PC-3 (cell line): ENCODE data around the gene LHFPL3. TPM values are rescaled to one million over a fixed set of nuclear protein-coding genes. Genes with fewer than 3 reads are reported as not detected.
"Not testable (repeated sequence)": the region's sequence is repeated elsewhere in the genome, so short reads cannot be mapped to it uniquely, and the experiment has no call there.

Experiments
- ATAC-seq: fragments of 200-7000 bp; cut with Tn5 transposase; 2 replicates; pipeline ENCODE4 v1.9.1; 2020; ENCODE audit warnings: mild to moderate bottlenecking, moderate library complexity
- BruUV-seq: library from RNA; stranded (reverse); fragments of 400-500 nt; replicated peaks from 2 replicates; lab custom pipeline; 2021; lab: Mats Ljungman, UMichigan
- CTCF ChIA-PET: fragments of 300-600 bp; sonication (Branson Sonifier 250); formaldehyde crosslinking; loops from one replicate; lab custom pipeline; 2022; ENCODE audit warnings: antibody characterized with exemption; lab: Charles Lee
- POLR2A ChIA-PET: fragments of 300-600 bp; sonication (Branson Sonifier 250); formaldehyde crosslinking; loops from one replicate; lab custom pipeline; 2022; ENCODE audit warnings: antibody characterized with exemption; ENCODE audit not compliant: unreplicated experiment; lab: Charles Lee
- DNase-seq: peaks from one replicate; pipeline ENCODE4 v3.0.0-alpha.2; 2015
- H2AFZ ChIP-seq: fragments of 300-600 bp; sonication (generic); 2 replicates; pipeline ENCODE4 v1.6.0; 2016; ENCODE audit warnings: antibody characterized with exemption, low read length
- H3F3A ChIP-seq: fragments of 300-600 bp; sonication (generic); one replicate; pipeline ENCODE4 v1.6.0; 2017; ENCODE audit warnings: antibody characterized with exemption, low read length, control low read depth, mild to moderate bottlenecking; ENCODE audit not compliant: unreplicated experiment
- H3K27ac ChIP-seq: fragments of 300-600 bp; sonication (generic); 2 replicates; pipeline ENCODE4 v1.5.1; 2016; ENCODE audit warnings: mild to moderate bottlenecking, low read length
- H3K27me3 ChIP-seq: fragments of 300-600 bp; sonication (generic); 2 replicates; pipeline ENCODE4 v1.6.1; 2016; ENCODE audit warnings: low read length, mixed read lengths
- H3K36me3 ChIP-seq: fragments of 300-600 bp; sonication (generic); 2 replicates; pipeline ENCODE4 v1.6.1; 2016; ENCODE audit warnings: low read depth, mixed run types, low read length, mixed read lengths
- H3K4me1 ChIP-seq: fragments of 300-600 bp; sonication (generic); 2 replicates; pipeline ENCODE4 v1.5.1; 2016; ENCODE audit warnings: low read length; ENCODE audit not compliant: insufficient read depth
- H3K4me2 ChIP-seq: fragments of 300-600 bp; sonication (generic); 2 replicates; pipeline ENCODE4 v1.6.0; 2016; ENCODE audit warnings: low read length
- H3K4me3 ChIP-seq: fragments of 300-600 bp; sonication (generic); 2 replicates; pipeline ENCODE4 v1.5.1; 2016; ENCODE audit warnings: mild to moderate bottlenecking, low read length, mixed read lengths
- H3K79me2 ChIP-seq: fragments of 300-600 bp; sonication (generic); 2 replicates; pipeline ENCODE4 v1.6.1; 2017; ENCODE audit warnings: low read length, mixed read lengths
- H3K9ac ChIP-seq: fragments of 300-600 bp; sonication (generic); 2 replicates; pipeline ENCODE4 v1.6.0; 2016; ENCODE audit warnings: mild to moderate bottlenecking, low read length
- H3K9me2 ChIP-seq: fragments of 300-600 bp; sonication (generic); replicated peaks from 2 replicates; pipeline ENCODE4 v1.6.1; 2016; ENCODE audit warnings: mixed run types, low read length, mixed read lengths
- H3K9me3 ChIP-seq: fragments of 300-600 bp; sonication (generic); 2 replicates; pipeline ENCODE4 v1.6.1; 2016; ENCODE audit warnings: low read length, mixed read lengths
- H4K20me1 ChIP-seq: fragments of 300-600 bp; sonication (generic); 2 replicates; pipeline ENCODE4 v1.6.1; 2016; ENCODE audit warnings: low read length, mixed read lengths
- CTCF ChIP-seq: fragments of 300-600 bp; sonication (generic); conservative IDR thresholded peaks from 2 replicates; pipeline ENCODE4 v1.5.1; 2017; ENCODE audit warnings: antibody characterized with exemption, low read depth, mild to moderate bottlenecking, low read length
- EZH2 ChIP-seq: fragments of 300-600 bp; sonication (generic); IDR thresholded peaks from one replicate; pipeline ENCODE4 v1.6.1; 2017; ENCODE audit warnings: antibody characterized with exemption, mild to moderate bottlenecking, low read length; ENCODE audit not compliant: unreplicated experiment
- EZH2phosphoT487 ChIP-seq: fragments of 300-600 bp; sonication (generic); IDR thresholded peaks from 2 replicates; pipeline ENCODE4 v1.6.1; 2018; ENCODE audit warnings: mild to moderate bottlenecking, antibody characterized with exemption, low read length, borderline replicate concordance
- intact Hi-C: fragments of 100-400 bp; cut with micrococcal nuclease; formaldehyde crosslinking; loops from 2 replicates; pipeline ENCODE4 v1.9.0; 2023
- total RNA-seq: library from RNA; depleted of rRNA; stranded (reverse); fragments of >200 nt; gene quantifications from 2 replicates; pipeline ENCODE4 v1.2.3, GENCODE V29; 2014

LHFPL3 gene
- total RNA-seq, 1 experiment from 2014 or later, result not detected

GRCh38 chr7:104569751-104570150, 241.3 kb downstream of the LHFPL3 start:
- Histone ChIP-seq H3K9ac (no peak overlapping the region), H3K4me3 (no peak overlapping the region), H3K9me2 (no peaks in the 10 kb centered on the region), H3K27ac (no peak overlapping the region), H3K36me3 (no peaks in the 10 kb centered on the region), H3K4me1 (no peaks in the 10 kb centered on the region), H3K27me3 (peaks cover 22% of the 10 kb centered on the region), H3K4me2 (no peak overlapping the region), H3K9me3 (no peaks in the 10 kb centered on the region), H3F3A (no peaks in the 10 kb centered on the region), H2AFZ (no peak overlapping the region), H3K79me2 (no peaks in the 10 kb centered on the region), H4K20me1 (no peaks in the 10 kb centered on the region)
- intact Hi-C loops, result no loop called here
- CTCF ChIA-PET, result no interaction called here
- BruUV-seq, result no TSS peak
- peak; percentile 17 for DNase-seq
- POLR2A ChIA-PET, result no interaction called here
- TF ChIP-seq CTCF (no peak), EZH2 (no peak), EZH2phosphoT487 (no peak)
- ATAC-seq, result no peak

GRCh38 chr7:104572554-104572953, 244.2 kb downstream of the LHFPL3 start:
- Histone ChIP-seq H3K9ac (no peak overlapping the region), H3K9me3 (no peaks in the 10 kb centered on the region), H3K4me2 (no peak overlapping the region), H3K4me3 (no peak overlapping the region), H3K79me2 (no peaks in the 10 kb centered on the region), H2AFZ (no peak overlapping the region), H3K36me3 (no peaks in the 10 kb centered on the region), H3K27me3 (peaks cover 22% of the 10 kb centered on the region), H3F3A (no peaks in the 10 kb centered on the region), H3K9me2 (no peaks in the 10 kb centered on the region), H3K4me1 (no peaks in the 10 kb centered on the region), H3K27ac (no peak overlapping the region), H4K20me1 (no peaks in the 10 kb centered on the region)
- ChIA-PET CTCF (no interaction called here), POLR2A (no interaction called here)
- no TSS peak for BruUV-seq
- intact Hi-C loops, result no loop called here
- TF ChIP-seq EZH2phosphoT487, result no peak
- no peak for TF ChIP-seq CTCF
- TF ChIP-seq EZH2, result no peak
- DNase-seq (no peak), ATAC-seq (no peak)

GRCh38 chr7:104584620-104585019, 256.2 kb downstream of the LHFPL3 start:
- ATAC-seq, result peak; percentile 24; the same call in 1 of the 2 replicates
- Histone ChIP-seq H2AFZ (no peak overlapping the region), H3K36me3 (no peaks in the 10 kb centered on the region), H3K9me2 (no peaks in the 10 kb centered on the region), H3K4me1 (no peaks in the 10 kb centered on the region), H4K20me1 (no peaks in the 10 kb centered on the region), H3K27me3 (no peaks in the 10 kb centered on the region), H3K27ac (no peak overlapping the region), H3F3A (no peaks in the 10 kb centered on the region), H3K79me2 (no peaks in the 10 kb centered on the region), H3K4me2 (no peak overlapping the region), H3K9ac (no peak overlapping the region), H3K4me3 (no peak overlapping the region), H3K9me3 (no peaks in the 10 kb centered on the region)
- intact Hi-C loops, result no loop called here
- DNase-seq, result peak; percentile 44
- ChIA-PET CTCF (no interaction called here), POLR2A (no interaction called here)
- no peak for TF ChIP-seq CTCF
- no peak for TF ChIP-seq EZH2phosphoT487
- no peak for TF ChIP-seq EZH2
- BruUV-seq, result no TSS peak

GRCh38 chr7:104595591-104595990, 267.2 kb downstream of the LHFPL3 start:
- DNase-seq, H3K27me3 ChIP-seq, H3K9me3 ChIP-seq, H3K27ac ChIP-seq, H3K4me1 ChIP-seq, H2AFZ ChIP-seq, intact Hi-C loops, H3K4me3 ChIP-seq, H3K9me2 ChIP-seq, H4K20me1 ChIP-seq, H3K79me2 ChIP-seq, H3K36me3 ChIP-seq, H3K9ac ChIP-seq, POLR2A ChIA-PET, CTCF ChIA-PET, H3F3A ChIP-seq, BruUV-seq, ATAC-seq, H3K4me2 ChIP-seq: not testable (repeated sequence)
